ENCODE data around the gene NAT16. TPM values are rescaled to one million over a fixed set of nuclear protein-coding genes. Genes with fewer than 3 reads are reported as not detected.

The NAT16 gene
- total RNA-seq, 1 donor from 2014 or later: 0.16 TPM

- H4K20me1 ChIP-seq (ENCODE audit: insufficient read depth, low read length): peaks cover 40% of the 10 kb centered on the region
- Mint-ChIP-seq H3K4me3 (ENCODE audit: unreplicated experiment) (peak overlapping the region; percentile 69), H3K9me3 (ENCODE audit: unreplicated experiment) (peaks cover 2% of the 10 kb centered on the region), H3K36me3 (ENCODE audit: low read depth, unreplicated experiment) (peaks cover 28% of the 10 kb centered on the region), H3K27me3 (ENCODE audit: low read depth, unreplicated experiment) (no peaks in the 10 kb centered on the region), H3K27ac (ENCODE audit: unreplicated experiment) (peak overlapping the region; percentile 97), H3K4me1 (ENCODE audit: low read depth, unreplicated experiment) (peaks cover 40% of the 10 kb centered on the region)
- H3K9ac ChIP-seq (ENCODE audit: low read length): peak overlapping the region; percentile 93
- H3K4me1 ChIP-seq (ENCODE audit: insufficient read depth, low read length): peaks cover 70% of the 10 kb centered on the region
- FAIRE-seq (no peak), DNase-seq (ENCODE audit: low read depth) (peak; percentile 79)
- H3K4me3 ChIP-seq (ENCODE audit: insufficient read depth, low read depth, low read length): peak overlapping the region; percentile 96
- TF ChIP-seq CTCF (IDR thresholded peaks at IDR 0.05; ENCODE audit: insufficient read depth, low read depth, low read length): no peak
- no peak for TF ChIP-seq EZH2 (IDR thresholded peaks at IDR 0.05; ENCODE audit: insufficient read depth, low read length)
- peaks cover 54% of the 10 kb centered on the region for H3K79me2 ChIP-seq (ENCODE audit: insufficient read depth, low read length)
- peak overlapping the region; percentile 98 for H3K4me2 ChIP-seq (ENCODE audit: low read length)
- H3K36me3 ChIP-seq (ENCODE audit: insufficient read depth, low read length): peaks cover 20% of the 10 kb centered on the region
- H3K27ac ChIP-seq (ENCODE audit: low read depth, low read length): peak overlapping the region; percentile 97
- no peaks in the 10 kb centered on the region for H3K27me3 ChIP-seq (ENCODE audit: insufficient read depth, low read length)
- H2AFZ ChIP-seq (ENCODE audit: low read depth, low read length): no peak overlapping the region
- no peaks in the 10 kb centered on the region for H3K9me3 ChIP-seq (ENCODE audit: insufficient read depth, low read depth, low read length)
Observed at GRCh38 chr7:101125989-101126650, 54.0 kb downstream of the NAT16 start.

GRCh38 chr7:101124376-101125056 lies 55.6 kb downstream of the NAT16 start:
- H3K79me2 ChIP-seq (ENCODE audit: insufficient read depth, low read length): peaks cover 40% of the 10 kb centered on the region
- H3K4me1 Mint-ChIP-seq (ENCODE audit: low read depth, unreplicated experiment): peaks cover 41% of the 10 kb centered on the region
- H3K36me3 Mint-ChIP-seq (ENCODE audit: low read depth, unreplicated experiment): peaks cover 15% of the 10 kb centered on the region
- H3K4me3 ChIP-seq (ENCODE audit: insufficient read depth, low read depth, low read length): no peak overlapping the region
- FAIRE-seq (peak; percentile 26), DNase-seq (ENCODE audit: low read depth) (peak; percentile 92)
- H3K9ac ChIP-seq (ENCODE audit: low read length): peak overlapping the region; percentile 64
- H3K4me2 ChIP-seq (ENCODE audit: low read length): peak overlapping the region; percentile 47
- H3K4me3 Mint-ChIP-seq (ENCODE audit: unreplicated experiment): peak overlapping the region; percentile 47
- TF ChIP-seq CTCF (IDR thresholded peaks at IDR 0.05; ENCODE audit: insufficient read depth, low read depth, low read length) (no peak), EZH2 (IDR thresholded peaks at IDR 0.05; ENCODE audit: insufficient read depth, low read length) (no peak)
- no peak overlapping the region for H2AFZ ChIP-seq (ENCODE audit: low read depth, low read length)
- H3K27ac Mint-ChIP-seq (ENCODE audit: unreplicated experiment): peak overlapping the region; percentile 98
- H3K9me3 ChIP-seq (ENCODE audit: insufficient read depth, low read depth, low read length): no peaks in the 10 kb centered on the region
- peak overlapping the region; percentile 97 for H3K27ac ChIP-seq (ENCODE audit: low read depth, low read length)
- no peaks in the 10 kb centered on the region for H3K27me3 ChIP-seq (ENCODE audit: insufficient read depth, low read length)
- H4K20me1 ChIP-seq (ENCODE audit: insufficient read depth, low read length): peaks cover 24% of the 10 kb centered on the region
- H3K36me3 ChIP-seq (ENCODE audit: insufficient read depth, low read length): peaks cover 5% of the 10 kb centered on the region
- H3K27me3 Mint-ChIP-seq (ENCODE audit: low read depth, unreplicated experiment): no peaks in the 10 kb centered on the region
- H3K4me1 ChIP-seq (ENCODE audit: insufficient read depth, low read length): peaks cover 70% of the 10 kb centered on the region
- H3K9me3 Mint-ChIP-seq (ENCODE audit: unreplicated experiment): peaks cover 2% of the 10 kb centered on the region

- DNase-seq (ENCODE audit: low read depth) (no peak), FAIRE-seq (no peak)
- no peak overlapping the region for H3K4me3 ChIP-seq (ENCODE audit: insufficient read depth, low read depth, low read length)
- no peaks in the 10 kb centered on the region for H3K9me3 ChIP-seq (ENCODE audit: insufficient read depth, low read depth, low read length)
- peaks cover 5% of the 10 kb centered on the region for H3K36me3 ChIP-seq (ENCODE audit: insufficient read depth, low read length)
- H3K27me3 Mint-ChIP-seq (ENCODE audit: low read depth, unreplicated experiment): no peaks in the 10 kb centered on the region
- H3K36me3 Mint-ChIP-seq (ENCODE audit: low read depth, unreplicated experiment): peaks cover 13% of the 10 kb centered on the region
- peaks cover 2% of the 10 kb centered on the region for H3K9me3 Mint-ChIP-seq (ENCODE audit: unreplicated experiment)
- no peak overlapping the region for H2AFZ ChIP-seq (ENCODE audit: low read depth, low read length)
- H3K27me3 ChIP-seq (ENCODE audit: insufficient read depth, low read length): no peaks in the 10 kb centered on the region
- no peak overlapping the region for H3K9ac ChIP-seq (ENCODE audit: low read length)
- H3K27ac Mint-ChIP-seq (ENCODE audit: unreplicated experiment): peak overlapping the region; percentile 100
- no peak for TF ChIP-seq EZH2 (IDR thresholded peaks at IDR 0.05; ENCODE audit: insufficient read depth, low read length)
- TF ChIP-seq CTCF (IDR thresholded peaks at IDR 0.05; ENCODE audit: insufficient read depth, low read depth, low read length): no peak
- H3K4me1 ChIP-seq (ENCODE audit: insufficient read depth, low read length): peaks cover 76% of the 10 kb centered on the region
- no peak overlapping the region for H3K27ac ChIP-seq (ENCODE audit: low read depth, low read length)
- H3K4me1 Mint-ChIP-seq (ENCODE audit: low read depth, unreplicated experiment): peaks cover 42% of the 10 kb centered on the region
- H3K4me2 ChIP-seq (ENCODE audit: low read length): no peak overlapping the region
- peaks cover 33% of the 10 kb centered on the region for H3K79me2 ChIP-seq (ENCODE audit: insufficient read depth, low read length)
- no peak overlapping the region for H3K4me3 Mint-ChIP-seq (ENCODE audit: unreplicated experiment)
- peaks cover 17% of the 10 kb centered on the region for H4K20me1 ChIP-seq (ENCODE audit: insufficient read depth, low read length)
Observed at GRCh38 chr7:101123703-101124068, 56.4 kb downstream of the NAT16 start.

Measured in astrocyte (in vitro differentiated cells and primary cell).